GM12878 (cell line): Measurements from ENCODE around the gene PC. TPM values are rescaled to one million over a fixed set of nuclear protein-coding genes. Genes with fewer than 3 reads are reported as not detected.

Experiments used
- ATAC-seq: fragments of 200-7000 bp; cut with Tn5 transposase; 3 replicates; pipeline ENCODE4 v1.9.1; 2020; ENCODE audit warnings: mild to moderate bottlenecking, moderate library complexity
- BruUV-seq: library from RNA; stranded (reverse); fragments of 400-500 nt; replicated peaks from 2 replicates; lab custom pipeline; 2021; lab: Mats Ljungman, UMichigan
- CTCF ChIA-PET: fragments of 300-600 bp; sonication (Branson Sonifier 250); formaldehyde crosslinking; extraction: SDS; loops from one replicate; lab custom pipeline; 2021; ENCODE audit warnings: inconsistent platforms; lab: Yijun Ruan, JAX
- POLR2A ChIA-PET: fragments of 350-600 bp; formaldehyde crosslinking; extraction: SDS; loops from one replicate; lab custom pipeline; 2021; ENCODE audit warnings: inconsistent platforms; lab: Charles Lee
- RAD21 ChIA-PET: fragments of 300-600 bp; sonication (Branson Sonifier 250); formaldehyde crosslinking; loops from one replicate; lab custom pipeline; 2023; ENCODE audit warnings: antibody characterized with exemption; ENCODE audit not compliant: unreplicated experiment; lab: Charles Lee
- SMC1A ChIA-PET: fragments of 300-600 bp; sonication (Branson Sonifier 250); formaldehyde crosslinking; loops from one replicate; lab custom pipeline; 2023; ENCODE audit not compliant: unreplicated experiment, uncharacterized antibody; lab: Charles Lee
- DNase-seq: peaks from one replicate; pipeline ENCODE4 v3.0.0-alpha.2; 2011; ENCODE audit warnings: low read depth, low spot score
- FAIRE-seq: peaks from 3 replicates; lab custom pipeline; 2011; peaks lifted over from hg19 to GRCh38; lab: Jason Lieb, UNC
- H2AFZ ChIP-seq: 2 replicates; pipeline ENCODE4 v1.6.0; 2011; ENCODE audit warnings: low read depth, low read length, control low read depth; ENCODE audit not compliant: control insufficient read depth
- H3K27ac ChIP-seq: 2 replicates; pipeline ENCODE4 v1.5.1; 2011; ENCODE audit warnings: control low read depth; ENCODE audit not compliant: control insufficient read depth, insufficient read depth
- H3K27me3 ChIP-seq, 2 experiments: replicated peaks in 1 of 2; 2 replicates each; pipeline versions ENCODE4 v1.6.0 to v1.6.1; 2011; ENCODE audit warnings: low read length in 1 of 2; ENCODE audit not compliant: control insufficient read depth in 2 of 2, insufficient read depth in 2 of 2
- H3K36me3 ChIP-seq, 2 experiments: 2 replicates each; pipeline ENCODE4 v1.5.1; 2011; ENCODE audit warnings: low read length in 1 of 2; ENCODE audit not compliant: control insufficient read depth in 2 of 2, insufficient read depth in 2 of 2
- H3K4me1 ChIP-seq: 2 replicates; pipeline ENCODE4 v1.6.1; 2011; ENCODE audit warnings: mild to moderate bottlenecking, low read length, moderate library complexity, mixed read lengths; ENCODE audit not compliant: control insufficient read depth, insufficient read depth
- H3K4me2 ChIP-seq: 2 replicates; pipeline ENCODE4 v1.6.0; 2011; ENCODE audit warnings: control low read depth; ENCODE audit not compliant: control insufficient read depth, insufficient read depth
- H3K4me3 ChIP-seq: fragments of 200-600 bp; sonication (generic); 2 replicates; pipeline ENCODE4 v1.5.1; 2016
- H3K79me2 ChIP-seq: 2 replicates; pipeline ENCODE4 v1.6.0; 2011; ENCODE audit warnings: low read length; ENCODE audit not compliant: control insufficient read depth, insufficient read depth
- H3K9ac ChIP-seq: 2 replicates; pipeline ENCODE4 v1.8.0; 2011; ENCODE audit warnings: low read length, control low read depth, mixed read lengths; ENCODE audit not compliant: control insufficient read depth, insufficient read depth
- H3K9me3 ChIP-seq: replicated peaks from 3 replicates; pipeline ENCODE4 v1.5.1; 2011; ENCODE audit warnings: mild to moderate bottlenecking, low read length; ENCODE audit not compliant: control insufficient read depth, insufficient read depth
- H4K20me1 ChIP-seq: 2 replicates; pipeline ENCODE4 v1.6.0; 2011; ENCODE audit not compliant: control insufficient read depth, insufficient read depth
- ESRRA ChIP-seq: IDR thresholded peaks from 2 replicates; pipeline ENCODE4 v1.6.1; 2012; ENCODE audit warnings: mild to moderate bottlenecking, low read length, improper control_type of control experiment
- RCOR1 ChIP-seq: conservative IDR thresholded peaks from 2 replicates; pipeline ENCODE4 v1.6.1; 2012; ENCODE audit warnings: low read depth, low read length, improper control_type of control experiment
- TAF1 ChIP-seq: IDR thresholded peaks from 2 replicates; pipeline ENCODE4 v1.6.1; 2011; ENCODE audit warnings: mild to moderate bottlenecking, low read depth, low read length, borderline replicate concordance
- WGBS: methylation state at CpG from one replicate; pipeline ENCODE4 v1.1.6; 2016; ENCODE audit warnings: low lambda C conversion rate; ENCODE audit not compliant: insufficient replicate concordance, insufficient coverage; ENCODE audit errors: missing lambda C conversion rate; 5-methylcytosine and 5-hydroxymethylcytosine counted together
- in situ Hi-C: fragments of 300-500 bp; cut with MboI; formaldehyde crosslinking; loops from 9 replicates; pipeline ENCODE4 v1.14.3; 2018; ENCODE audit warnings: mixed read lengths
- intact Hi-C: fragments of 100-400 bp; cut with micrococcal nuclease; formaldehyde crosslinking; loops from one replicate; pipeline ENCODE4 v1.14.2; 2022; ENCODE audit not compliant: unreplicated experiment
- polyA plus RNA-seq, 11 experiments: library from polyadenylated mRNA; depleted of rRNA in 4 of 11; unstranded in 6 of 11; stranded (reverse) in 5 of 11; fragments of >200 nt; fragmentation: Nextera tagmentation in 4 of 11; fragmentation: Illumina TruSeq in 1 of 11; extraction: Ambion mirVana in 4 of 11; extraction: Trizol in 1 of 11; gene quantifications; 1 replicate in 1 of 11; 2 replicates in 10 of 11; pipeline versions ENCODE4 v1.2.1 to v1.2.3, GENCODE V29; 2011 to 2016; ENCODE audit warnings: inconsistent platforms in 2 of 11, missing spikeins in 2 of 11, low read depth in 1 of 11
- total RNA-seq, 4 experiments: library from RNA; depleted of rRNA in 3 of 4; stranded (reverse); fragments of >200 nt in 3 of 4; fragmentation: Illumina TruSeq in 1 of 4; extraction: Trizol in 1 of 4; gene quantifications; 2 replicates each; pipeline versions ENCODE4 v1.2.1 to v1.2.3, GENCODE V29; 2013 to 2021
- TF ChIP-seq, protein P1 (sequence below): fragments of 450-650 bp; IDR thresholded peaks from 2 replicates; pipeline ENCODE4 v1.6.1; 2018; ENCODE audit warnings: mild to moderate bottlenecking, low read depth, moderate library complexity; ENCODE audit not compliant: partially characterized antibody
- TF ChIP-seq, protein P2 (sequence below): IDR thresholded peaks from 2 replicates; pipeline ENCODE4 v1.6.1; 2011; ENCODE audit warnings: borderline replicate concordance, low read depth, mild to moderate bottlenecking, moderate library complexity, mixed read lengths, low read length; ENCODE audit not compliant: insufficient read depth; ENCODE audit errors: extremely low read length
- TF ChIP-seq, protein P3 (sequence below): IDR thresholded peaks from 2 replicates; pipeline ENCODE4 v1.6.1; 2012; ENCODE audit warnings: improper control_type of control experiment, low read depth, low read length; ENCODE audit not compliant: insufficient replicate concordance

Gene PC
- total and polyA plus RNA-seq, 10 of the 15 experiments (the other 5 are each of a cell fraction or from before 2014, with no cell fraction given): 0.22 to 10.3 (median 4.5) TPM

DNA sequence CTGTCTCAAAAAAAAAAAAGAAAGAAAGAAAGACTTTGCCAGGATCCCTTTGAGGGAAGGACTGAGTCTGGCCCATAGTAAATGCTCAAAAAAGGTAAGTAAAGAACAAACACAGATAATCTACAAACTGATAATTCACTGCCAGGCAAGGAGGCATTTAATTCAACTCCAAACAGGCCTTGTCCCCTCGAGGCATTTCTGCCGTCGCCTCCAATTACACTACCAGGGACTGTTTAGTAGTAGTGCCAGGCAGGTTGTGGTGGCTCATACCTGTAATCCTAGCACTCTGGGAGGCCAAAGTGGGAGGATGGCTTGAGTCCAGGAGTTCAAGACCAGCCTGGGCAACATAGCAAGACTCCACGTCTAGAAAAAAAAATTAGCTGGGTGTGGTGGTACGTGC, 43.7 kb downstream of the PC start:
- H4K20me1 ChIP-seq: no peaks in the 10 kb centered on the region
- intact Hi-C loops: no loop called here
- peaks cover 2% of the 10 kb centered on the region; the same call in 1 of the 2 replicates for H3K4me1 ChIP-seq
- no peak overlapping the region for H3K9ac ChIP-seq
- no peaks in the 10 kb centered on the region for H3K9me3 ChIP-seq
- in situ Hi-C loops: no loop called here
- H3K27me3 ChIP-seq: no peaks in the 10 kb centered on the region
- 63% methylated on average over 5 of the region's 5 CpGs for WGBS
- no TSS peak for BruUV-seq
- no peak overlapping the region for H3K27ac ChIP-seq
- ChIA-PET SMC1A (no interaction called here), POLR2A (interaction anchor here (0.5 to 0.6 kb wide), 2 partner anchors 163 to 626 kb away, joined by 4 read pairs; no protein-coding TSS in a partner anchor), CTCF (interaction anchor here (1.3 kb wide), 1 partner anchor 529 kb away, joined by 4 read pairs; no protein-coding TSS in a partner anchor), RAD21 (no interaction called here)
- H3K4me3 ChIP-seq: no peak overlapping the region
- TF ChIP-seq RCOR1 (no peak), TAF1 (no peak), ESRRA (no peak)
- TF ChIP-seq, protein P1, sequence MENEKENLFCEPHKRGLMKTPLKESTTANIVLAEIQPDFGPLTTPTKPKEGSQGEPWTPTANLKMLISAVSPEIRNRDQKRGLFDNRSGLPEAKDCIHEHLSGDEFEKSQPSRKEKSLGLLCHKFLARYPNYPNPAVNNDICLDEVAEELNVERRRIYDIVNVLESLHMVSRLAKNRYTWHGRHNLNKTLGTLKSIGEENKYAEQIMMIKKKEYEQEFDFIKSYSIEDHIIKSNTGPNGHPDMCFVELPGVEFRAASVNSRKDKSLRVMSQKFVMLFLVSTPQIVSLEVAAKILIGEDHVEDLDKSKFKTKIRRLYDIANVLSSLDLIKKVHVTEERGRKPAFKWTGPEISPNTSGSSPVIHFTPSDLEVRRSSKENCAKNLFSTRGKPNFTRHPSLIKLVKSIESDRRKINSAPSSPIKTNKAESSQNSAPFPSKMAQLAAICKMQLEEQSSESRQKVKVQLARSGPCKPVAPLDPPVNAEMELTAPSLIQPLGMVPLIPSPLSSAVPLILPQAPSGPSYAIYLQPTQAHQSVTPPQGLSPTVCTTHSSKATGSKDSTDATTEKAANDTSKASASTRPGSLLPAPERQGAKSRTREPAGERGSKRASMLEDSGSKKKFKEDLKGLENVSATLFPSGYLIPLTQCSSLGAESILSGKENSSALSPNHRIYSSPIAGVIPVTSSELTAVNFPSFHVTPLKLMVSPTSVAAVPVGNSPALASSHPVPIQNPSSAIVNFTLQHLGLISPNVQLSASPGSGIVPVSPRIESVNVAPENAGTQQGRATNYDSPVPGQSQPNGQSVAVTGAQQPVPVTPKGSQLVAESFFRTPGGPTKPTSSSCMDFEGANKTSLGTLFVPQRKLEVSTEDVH: no peak
- TF ChIP-seq, protein P2, sequence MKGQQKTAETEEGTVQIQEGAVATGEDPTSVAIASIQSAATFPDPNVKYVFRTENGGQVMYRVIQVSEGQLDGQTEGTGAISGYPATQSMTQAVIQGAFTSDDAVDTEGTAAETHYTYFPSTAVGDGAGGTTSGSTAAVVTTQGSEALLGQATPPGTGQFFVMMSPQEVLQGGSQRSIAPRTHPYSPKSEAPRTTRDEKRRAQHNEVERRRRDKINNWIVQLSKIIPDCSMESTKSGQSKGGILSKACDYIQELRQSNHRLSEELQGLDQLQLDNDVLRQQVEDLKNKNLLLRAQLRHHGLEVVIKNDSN: no peak
- TF ChIP-seq, protein P3, sequence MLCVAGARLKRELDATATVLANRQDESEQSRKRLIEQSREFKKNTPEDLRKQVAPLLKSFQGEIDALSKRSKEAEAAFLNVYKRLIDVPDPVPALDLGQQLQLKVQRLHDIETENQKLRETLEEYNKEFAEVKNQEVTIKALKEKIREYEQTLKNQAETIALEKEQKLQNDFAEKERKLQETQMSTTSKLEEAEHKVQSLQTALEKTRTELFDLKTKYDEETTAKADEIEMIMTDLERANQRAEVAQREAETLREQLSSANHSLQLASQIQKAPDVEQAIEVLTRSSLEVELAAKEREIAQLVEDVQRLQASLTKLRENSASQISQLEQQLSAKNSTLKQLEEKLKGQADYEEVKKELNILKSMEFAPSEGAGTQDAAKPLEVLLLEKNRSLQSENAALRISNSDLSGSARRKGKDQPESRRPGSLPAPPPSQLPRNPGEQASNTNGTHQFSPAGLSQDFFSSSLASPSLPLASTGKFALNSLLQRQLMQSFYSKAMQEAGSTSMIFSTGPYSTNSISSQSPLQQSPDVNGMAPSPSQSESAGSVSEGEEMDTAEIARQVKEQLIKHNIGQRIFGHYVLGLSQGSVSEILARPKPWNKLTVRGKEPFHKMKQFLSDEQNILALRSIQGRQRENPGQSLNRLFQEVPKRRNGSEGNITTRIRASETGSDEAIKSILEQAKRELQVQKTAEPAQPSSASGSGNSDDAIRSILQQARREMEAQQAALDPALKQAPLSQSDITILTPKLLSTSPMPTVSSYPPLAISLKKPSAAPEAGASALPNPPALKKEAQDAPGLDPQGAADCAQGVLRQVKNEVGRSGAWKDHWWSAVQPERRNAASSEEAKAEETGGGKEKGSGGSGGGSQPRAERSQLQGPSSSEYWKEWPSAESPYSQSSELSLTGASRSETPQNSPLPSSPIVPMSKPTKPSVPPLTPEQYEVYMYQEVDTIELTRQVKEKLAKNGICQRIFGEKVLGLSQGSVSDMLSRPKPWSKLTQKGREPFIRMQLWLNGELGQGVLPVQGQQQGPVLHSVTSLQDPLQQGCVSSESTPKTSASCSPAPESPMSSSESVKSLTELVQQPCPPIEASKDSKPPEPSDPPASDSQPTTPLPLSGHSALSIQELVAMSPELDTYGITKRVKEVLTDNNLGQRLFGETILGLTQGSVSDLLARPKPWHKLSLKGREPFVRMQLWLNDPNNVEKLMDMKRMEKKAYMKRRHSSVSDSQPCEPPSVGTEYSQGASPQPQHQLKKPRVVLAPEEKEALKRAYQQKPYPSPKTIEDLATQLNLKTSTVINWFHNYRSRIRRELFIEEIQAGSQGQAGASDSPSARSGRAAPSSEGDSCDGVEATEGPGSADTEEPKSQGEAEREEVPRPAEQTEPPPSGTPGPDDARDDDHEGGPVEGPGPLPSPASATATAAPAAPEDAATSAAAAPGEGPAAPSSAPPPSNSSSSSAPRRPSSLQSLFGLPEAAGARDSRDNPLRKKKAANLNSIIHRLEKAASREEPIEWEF: no peak
- ATAC-seq: no peak
- no peak for DNase-seq
- H3K79me2 ChIP-seq: no peaks in the 10 kb centered on the region
- no peak for FAIRE-seq
- no peaks in the 10 kb centered on the region for H3K36me3 ChIP-seq
- no peak overlapping the region for H2AFZ ChIP-seq
- no peak overlapping the region for H3K4me2 ChIP-seq
